Rectal smooth muscle tissue (tissue), 1 donor: ENCODE data around the gene EGFLAM.
A peak's percentile ranks its signal among the peaks of the same experiment; 100 is the strongest.

Source experiments
- H3K27ac ChIP-seq: one replicate; pipeline ENCODE4 v1.7.0; 2013; ENCODE audit warnings: low read depth, low read length, inconsistent platforms
- H3K27me3 ChIP-seq: one replicate; pipeline ENCODE4 v1.7.0; 2013; ENCODE audit warnings: low read length; ENCODE audit not compliant: control insufficient read depth, insufficient read depth
- H3K36me3 ChIP-seq: one replicate; pipeline ENCODE4 v1.7.0; 2013; ENCODE audit warnings: low read length; ENCODE audit not compliant: control insufficient read depth, insufficient read depth
- H3K4me1 ChIP-seq: one replicate; pipeline ENCODE4 v1.7.0; 2013; ENCODE audit warnings: low read length; ENCODE audit not compliant: control insufficient read depth, insufficient read depth
- H3K4me3 ChIP-seq: one replicate; pipeline ENCODE4 v1.7.0; 2013; ENCODE audit warnings: low read length
- H3K9ac ChIP-seq: one replicate; pipeline ENCODE4 v1.7.0; 2013; ENCODE audit warnings: low read length

EGFLAM gene

DNA sequence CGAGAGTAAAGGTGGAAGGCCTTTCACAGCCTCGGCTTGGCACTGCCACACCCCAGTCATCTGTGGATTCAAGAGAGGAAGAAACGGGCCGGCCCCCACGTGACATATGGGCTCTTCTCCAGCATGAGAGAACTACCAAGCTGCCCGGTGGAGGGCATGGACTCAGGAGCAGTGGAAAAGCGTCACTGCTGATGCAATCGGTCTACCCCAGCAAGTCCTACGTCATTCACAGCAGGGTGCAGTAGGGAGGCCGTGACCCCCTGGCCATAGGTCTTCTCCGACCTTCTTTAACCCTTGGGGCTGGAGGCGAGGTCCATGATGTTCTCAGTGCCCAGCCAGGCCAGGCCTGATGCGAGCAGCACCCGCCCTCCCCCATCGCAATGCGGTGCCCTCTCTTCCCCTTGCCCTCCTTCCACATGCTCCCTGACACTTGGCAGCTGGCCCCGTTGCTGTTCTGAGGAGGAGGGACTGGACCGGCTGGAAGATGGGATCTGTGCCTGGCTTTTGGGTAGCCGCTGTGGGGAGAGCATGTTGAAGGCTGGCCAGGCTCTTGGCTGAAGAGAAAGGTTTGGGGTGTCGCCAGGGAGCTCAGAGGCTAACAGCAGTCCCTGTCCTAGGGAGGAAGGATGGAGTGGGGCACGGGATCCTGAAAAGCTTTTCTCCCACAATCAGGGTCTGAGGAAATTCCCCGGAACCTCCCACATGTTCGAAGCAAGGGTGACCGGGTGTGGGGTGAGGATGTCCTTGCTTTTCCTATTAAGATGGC, 208.2 kb downstream of the EGFLAM start:
- H3K27me3 ChIP-seq, result no peaks in the 10 kb centered on the region
- H3K4me1 ChIP-seq, result peaks cover 26% of the 10 kb centered on the region
- no peak overlapping the region for H3K4me3 ChIP-seq
- peak overlapping the region; percentile 66 for H3K27ac ChIP-seq
- no peak overlapping the region for H3K9ac ChIP-seq
- no peaks in the 10 kb centered on the region for H3K36me3 ChIP-seq

DNA sequence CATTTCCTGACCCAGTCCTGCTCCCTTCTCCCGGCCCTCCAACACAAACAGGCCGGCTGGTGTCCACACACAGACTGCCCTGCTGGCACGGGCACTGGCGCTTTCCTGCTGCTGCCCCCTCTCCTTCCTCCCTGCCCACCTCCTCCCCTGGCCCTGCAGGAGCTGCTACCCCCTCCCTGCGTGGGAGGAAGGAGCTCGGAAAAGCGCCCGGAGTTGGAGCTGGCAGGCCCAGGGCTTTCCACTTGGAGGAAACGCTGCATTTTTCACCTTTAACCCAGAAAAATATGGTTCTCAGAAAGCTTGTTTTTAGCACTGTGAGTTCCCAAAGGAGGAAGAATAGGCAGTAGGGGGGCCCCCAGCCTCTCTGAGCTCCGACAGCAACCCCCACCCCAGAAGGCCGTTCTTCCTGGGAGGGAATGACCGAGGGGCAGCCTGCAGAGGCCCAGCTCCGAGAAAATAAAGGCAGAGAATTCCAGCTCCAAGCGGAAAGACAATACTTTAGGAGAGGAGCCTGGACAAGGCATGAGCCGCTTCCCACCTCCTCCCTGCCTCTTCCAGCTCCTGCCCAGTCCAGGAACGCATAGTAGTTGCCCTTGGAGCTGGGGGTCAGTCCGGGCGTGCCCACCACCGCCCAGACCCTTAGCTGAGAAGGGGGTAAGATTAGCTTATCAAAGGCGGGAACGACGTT, 209.1 kb downstream of the EGFLAM start:
- Histone ChIP-seq H3K4me1 (peaks cover 26% of the 10 kb centered on the region), H3K27ac (peak overlapping the region; percentile 74), H3K9ac (no peak overlapping the region), H3K27me3 (no peaks in the 10 kb centered on the region), H3K36me3 (no peaks in the 10 kb centered on the region), H3K4me3 (no peak overlapping the region)

DNA sequence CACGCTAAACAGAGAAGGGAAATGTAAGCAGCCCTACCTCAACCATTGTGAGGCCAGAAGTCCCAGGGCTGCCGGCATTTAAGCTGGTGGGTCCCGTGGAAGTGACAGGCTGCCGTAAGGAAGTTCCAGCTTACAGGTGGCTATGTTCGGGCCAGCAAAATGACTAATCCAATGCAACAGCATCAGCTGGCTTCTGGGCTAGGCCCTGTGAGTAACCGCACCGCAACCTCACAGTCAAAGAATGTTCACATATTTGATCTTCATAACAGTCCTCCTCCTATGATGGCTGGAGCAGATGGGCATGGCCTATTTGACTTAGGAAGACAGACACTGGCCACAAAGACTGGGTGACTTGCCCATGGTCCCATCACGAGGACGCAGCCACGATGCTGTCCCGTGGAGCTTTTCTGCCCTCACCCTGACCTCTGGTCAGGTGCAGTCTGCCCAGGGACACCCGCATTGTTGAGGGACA, 209.9 kb downstream of the EGFLAM start:
- Histone ChIP-seq H3K4me1 (peaks cover 26% of the 10 kb centered on the region), H3K4me3 (peak overlapping the region; percentile 9), H3K36me3 (no peaks in the 10 kb centered on the region), H3K27ac (peak overlapping the region; percentile 74), H3K27me3 (no peaks in the 10 kb centered on the region), H3K9ac (no peak overlapping the region)

DNA sequence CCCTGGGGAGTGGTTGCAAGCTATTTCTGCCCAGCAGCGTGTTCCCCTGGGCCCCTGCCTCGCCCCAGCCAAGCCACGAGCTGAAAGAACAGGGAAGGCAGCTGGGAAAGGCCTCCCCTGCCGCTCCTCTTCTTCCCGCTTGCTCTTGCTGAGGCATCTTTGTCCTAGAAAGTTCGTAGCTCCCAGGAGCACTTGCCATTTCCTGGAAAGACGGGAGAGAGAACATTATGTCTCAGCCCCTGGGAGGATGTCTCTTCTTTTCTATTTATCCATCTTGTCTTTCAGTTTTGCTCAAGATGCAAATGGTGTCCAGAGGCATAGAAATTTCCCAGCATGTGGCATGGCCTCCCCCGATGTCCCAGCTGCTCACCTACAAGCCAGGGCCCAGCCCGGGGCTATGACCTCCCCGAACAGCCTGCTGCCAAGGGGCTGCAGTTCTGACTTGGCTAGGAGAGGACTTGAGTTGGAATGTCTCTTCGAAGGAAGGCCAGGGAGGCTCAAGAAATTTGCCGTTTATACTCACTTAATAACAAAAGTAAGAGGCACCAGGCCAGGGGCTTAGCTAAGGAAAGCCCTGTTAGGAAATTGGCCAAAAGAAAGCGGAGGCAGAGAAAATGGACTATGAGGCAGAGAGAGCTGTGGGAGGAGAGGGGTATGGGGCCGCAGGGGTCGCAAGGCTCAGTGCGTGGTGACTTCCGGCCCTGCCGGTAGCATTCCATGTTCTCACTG, 210.8 kb downstream of the EGFLAM start:
- Histone ChIP-seq H3K36me3 (no peaks in the 10 kb centered on the region), H3K9ac (no peak overlapping the region), H3K27me3 (no peaks in the 10 kb centered on the region), H3K4me3 (no peak overlapping the region), H3K4me1 (peaks cover 19% of the 10 kb centered on the region), H3K27ac (peak overlapping the region; percentile 74)

DNA sequence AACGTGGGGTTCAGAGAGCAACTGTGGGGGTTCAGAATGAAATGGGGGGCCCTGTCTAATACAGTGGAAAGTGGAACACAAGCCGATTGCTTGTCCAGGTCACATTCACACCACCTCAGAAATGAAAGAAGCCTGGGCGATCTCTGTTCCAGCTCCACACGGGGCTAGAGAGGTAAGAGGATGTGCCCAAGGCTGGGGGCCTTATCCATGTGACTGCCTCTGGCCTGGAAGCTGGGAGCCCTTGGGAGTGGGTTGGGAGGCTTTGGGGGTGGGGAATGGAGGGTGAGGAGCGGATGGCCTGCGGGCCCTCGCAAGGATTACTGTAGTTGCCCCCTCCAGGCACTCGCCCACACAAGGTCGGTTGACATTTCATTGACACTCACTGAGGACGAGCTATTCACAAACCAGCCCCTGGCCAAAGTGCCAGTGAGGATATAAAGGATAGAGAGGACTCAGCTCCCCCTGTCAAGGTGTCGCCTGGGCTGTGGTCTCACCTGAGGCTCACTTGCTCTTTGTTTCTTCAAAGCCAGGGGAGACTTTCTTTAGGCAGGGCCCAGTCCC, 211.4 kb downstream of the EGFLAM start:
- Histone ChIP-seq H3K36me3 (no peaks in the 10 kb centered on the region), H3K27ac (peak overlapping the region; percentile 37), H3K27me3 (no peaks in the 10 kb centered on the region), H3K4me3 (no peak overlapping the region), H3K4me1 (peaks cover 17% of the 10 kb centered on the region), H3K9ac (no peak overlapping the region)

DNA sequence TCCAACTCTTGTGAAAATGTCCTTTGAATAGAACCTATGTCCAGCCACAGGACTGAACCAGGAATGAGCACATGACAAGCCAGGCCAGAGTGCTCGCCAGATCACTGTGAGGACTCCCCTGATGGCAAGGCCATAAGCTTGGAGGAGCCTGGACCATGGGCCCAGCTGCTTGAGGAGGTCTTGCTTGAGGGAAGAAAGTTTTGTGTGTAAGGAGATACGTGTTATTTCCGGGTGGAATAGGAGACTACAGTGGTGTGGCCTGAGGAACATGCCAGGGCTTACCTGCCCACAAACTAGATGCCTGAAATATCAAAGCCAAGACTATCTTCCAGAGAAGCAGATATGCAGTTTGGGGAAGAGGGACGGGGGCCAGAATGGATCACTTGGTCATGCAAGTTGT, 213.3 kb downstream of the EGFLAM start:
- Histone ChIP-seq H3K9ac (no peak overlapping the region), H3K4me1 (peaks cover 17% of the 10 kb centered on the region), H3K27me3 (no peaks in the 10 kb centered on the region), H3K4me3 (no peak overlapping the region), H3K27ac (no peak overlapping the region), H3K36me3 (no peaks in the 10 kb centered on the region)

DNA sequence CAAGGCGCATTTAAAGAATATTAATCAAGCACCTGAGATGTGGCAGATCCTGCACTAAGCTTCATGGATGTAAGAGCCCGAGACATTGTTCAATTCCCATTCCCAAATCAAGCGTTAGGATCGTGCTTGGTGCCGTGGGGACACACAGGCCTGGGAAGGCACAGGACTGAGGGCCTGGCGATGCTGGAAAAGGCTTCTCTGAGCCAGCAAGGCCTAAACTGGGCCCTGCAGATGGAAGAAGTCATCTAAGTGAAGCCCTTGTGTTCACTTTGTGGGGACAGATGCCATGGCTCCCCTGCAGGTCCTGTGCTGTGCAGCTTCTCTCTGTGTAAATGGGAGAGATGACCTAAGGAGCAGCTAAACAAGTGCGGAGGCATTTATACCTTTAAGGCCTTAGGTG, 214.2 kb downstream of the EGFLAM start:
- no peaks in the 10 kb centered on the region for H3K27me3 ChIP-seq
- H3K27ac ChIP-seq, result no peak overlapping the region
- no peak overlapping the region for H3K4me3 ChIP-seq
- H3K9ac ChIP-seq, result no peak overlapping the region
- peaks cover 14% of the 10 kb centered on the region for H3K4me1 ChIP-seq
- H3K36me3 ChIP-seq, result no peaks in the 10 kb centered on the region

DNA sequence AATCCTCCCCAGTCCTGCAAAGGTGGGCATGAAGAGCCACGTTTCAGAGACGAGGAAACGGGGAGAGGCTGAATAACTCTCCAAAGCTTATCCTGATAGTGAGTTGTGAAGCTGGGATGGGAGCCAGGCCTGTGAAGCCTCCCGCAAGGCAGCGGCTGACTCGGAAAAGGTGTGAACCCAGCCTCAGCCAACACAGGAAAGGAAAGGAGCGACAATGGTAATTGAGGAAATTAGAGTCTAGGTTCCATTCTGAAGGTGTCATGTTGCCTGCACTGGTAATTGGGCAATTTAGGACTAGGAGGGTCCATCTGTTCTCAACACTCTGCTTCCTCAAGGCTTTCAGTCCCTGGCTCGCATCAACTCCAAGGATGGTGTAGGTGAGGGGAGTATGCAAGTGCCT, 214.6 kb downstream of the EGFLAM start:
- H3K9ac ChIP-seq, result no peak overlapping the region
- peaks cover 10% of the 10 kb centered on the region for H3K4me1 ChIP-seq
- no peak overlapping the region for H3K4me3 ChIP-seq
- H3K36me3 ChIP-seq, result no peaks in the 10 kb centered on the region
- H3K27ac ChIP-seq, result no peak overlapping the region
- H3K27me3 ChIP-seq, result no peaks in the 10 kb centered on the region

DNA sequence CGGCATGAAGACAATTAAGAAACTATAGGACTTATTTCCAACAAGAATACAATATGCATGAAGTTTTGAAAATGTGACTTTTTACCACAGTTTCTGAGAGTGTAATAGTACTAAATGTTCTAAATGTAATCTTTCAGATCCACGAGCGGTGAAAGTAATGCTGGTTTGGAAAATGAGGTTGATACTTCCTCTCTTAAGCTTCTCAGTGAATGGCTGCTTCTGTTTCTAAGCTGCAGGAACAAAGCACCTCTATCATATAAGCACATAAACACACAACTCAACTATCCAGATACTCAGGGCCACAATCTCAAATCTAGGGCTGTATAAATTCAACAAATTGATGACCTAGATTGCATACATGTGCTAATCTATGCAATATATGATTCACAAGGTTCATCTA, 219.8 kb downstream of the EGFLAM start:
- H3K4me3 ChIP-seq, result no peak overlapping the region
- no peak overlapping the region for H3K27ac ChIP-seq
- H3K36me3 ChIP-seq, result no peaks in the 10 kb centered on the region
- H3K4me1 ChIP-seq, result no peaks in the 10 kb centered on the region
- no peaks in the 10 kb centered on the region for H3K27me3 ChIP-seq
- H3K9ac ChIP-seq, result no peak overlapping the region

DNA sequence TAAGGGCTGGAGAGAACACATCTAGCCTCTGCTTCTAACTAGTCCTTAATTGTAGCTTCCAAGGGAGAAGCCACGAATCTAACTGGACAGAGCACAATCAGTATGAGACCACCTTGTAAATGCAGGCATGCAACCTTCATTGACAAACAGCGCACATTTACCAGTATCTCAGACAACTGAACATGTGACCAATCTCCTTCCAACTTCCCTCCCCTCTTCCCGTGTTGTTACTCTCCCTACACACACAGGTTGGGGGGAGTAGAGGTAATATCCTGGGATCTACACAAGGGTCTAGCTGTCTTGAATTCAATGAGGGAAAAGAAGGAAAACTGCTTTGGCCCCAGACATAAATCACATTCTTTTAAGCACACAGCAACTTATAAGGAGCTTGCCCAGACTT, 220.5 kb downstream of the EGFLAM start:
- H3K36me3 ChIP-seq, result no peaks in the 10 kb centered on the region
- no peak overlapping the region for H3K9ac ChIP-seq
- H3K27me3 ChIP-seq, result no peaks in the 10 kb centered on the region
- no peaks in the 10 kb centered on the region for H3K4me1 ChIP-seq
- no peak overlapping the region for H3K4me3 ChIP-seq
- no peak overlapping the region for H3K27ac ChIP-seq

DNA sequence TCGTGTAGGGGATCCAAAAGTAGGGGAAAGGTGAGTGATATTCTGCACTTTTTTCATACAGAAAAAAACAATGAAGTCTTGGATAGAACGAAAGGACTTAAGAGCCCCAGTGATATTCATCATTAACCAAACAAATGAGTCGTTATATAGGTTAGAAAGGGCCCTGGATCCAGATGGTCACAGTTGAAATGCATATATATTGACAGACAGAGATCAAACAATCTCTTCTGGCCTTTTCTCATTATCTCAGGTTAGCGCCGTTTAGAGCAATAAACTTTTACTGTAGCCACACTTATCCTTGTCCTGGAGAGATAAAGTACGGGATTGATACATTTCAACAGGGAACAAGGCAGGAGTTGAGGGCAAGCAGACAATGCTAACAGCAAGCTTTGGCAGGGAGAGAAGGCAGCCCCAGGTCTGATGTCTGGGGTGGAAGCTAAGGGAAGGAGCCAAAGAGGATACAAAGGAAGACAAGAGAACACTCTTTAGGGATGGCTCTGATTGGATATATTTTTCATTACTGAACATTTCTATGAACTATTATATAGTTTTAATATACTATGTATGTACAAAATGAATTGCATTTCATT, 221.1 kb downstream of the EGFLAM start:
- H3K4me1 ChIP-seq, result no peaks in the 10 kb centered on the region
- H3K36me3 ChIP-seq, result no peaks in the 10 kb centered on the region
- no peak overlapping the region for H3K9ac ChIP-seq
- H3K27me3 ChIP-seq, result no peaks in the 10 kb centered on the region
- H3K4me3 ChIP-seq, result no peak overlapping the region
- H3K27ac ChIP-seq, result no peak overlapping the region

DNA sequence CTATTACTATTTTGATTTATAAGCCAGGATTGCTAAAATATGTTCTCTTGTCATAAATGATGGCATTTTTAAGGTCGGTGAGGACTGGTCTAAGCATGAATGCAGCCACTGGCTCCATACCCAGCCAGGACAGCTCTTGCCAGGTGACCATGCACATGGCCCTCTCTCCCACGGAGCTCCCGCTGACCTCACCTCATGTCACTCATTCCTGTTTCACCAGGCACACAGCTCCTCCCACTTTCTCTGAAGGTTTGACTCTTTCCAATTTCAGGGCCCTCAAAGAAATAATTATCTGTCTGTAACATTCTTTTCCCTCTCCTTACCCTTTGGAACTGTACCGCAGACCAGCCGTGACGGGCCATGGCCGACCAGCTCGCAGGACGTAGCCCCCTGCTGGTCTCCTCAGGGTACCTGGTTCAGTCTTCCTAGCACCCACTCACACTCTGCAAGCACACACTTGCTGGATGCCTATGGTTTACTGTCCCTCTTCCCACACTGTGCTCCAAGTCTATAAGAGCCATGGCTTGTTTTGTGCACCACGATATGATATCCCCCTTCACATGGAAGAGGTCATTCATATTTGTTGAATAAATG, 225.5 kb downstream of the EGFLAM start:
- Histone ChIP-seq H3K4me3 (no peak overlapping the region), H3K27me3 (no peaks in the 10 kb centered on the region), H3K27ac (no peak overlapping the region), H3K36me3 (peaks cover 6% of the 10 kb centered on the region), H3K4me1 (no peaks in the 10 kb centered on the region), H3K9ac (no peak overlapping the region)
